Measurements from ENCODE around the gene LCN1.
"Not testable (repeated sequence)": the region's sequence is repeated elsewhere in the genome, so short reads cannot be mapped to it uniquely, and the experiment has no call there.

LCN1 gene

GRCh38 chr9:135549478-135550343, 28.5 kb downstream of the LCN1 start:
- not testable (repeated sequence) for DNase-seq

GRCh38 chr9:135550344-135550918, 29.2 kb downstream of the LCN1 start:
- DNase-seq = no peak

- no peak for DNase-seq
Observed at GRCh38 chr9:135551031-135551430, 29.8 kb downstream of the LCN1 start.

- DNase-seq = no peak
Observed at GRCh38 chr9:135551456-135551855, 30.2 kb downstream of the LCN1 start.

GRCh38 chr9:135552021-135552697, 30.9 kb downstream of the LCN1 start:
- no peak for DNase-seq

GRCh38 chr9:135552698-135553171, 31.5 kb downstream of the LCN1 start:
- no peak for DNase-seq

- DNase-seq = no peak
Observed at GRCh38 chr9:135554718-135555117, 33.5 kb downstream of the LCN1 start.

- DNase-seq = no peak
Observed at GRCh38 chr9:135555203-135555602, 34.0 kb downstream of the LCN1 start.

GRCh38 chr9:135555910-135556309, 34.7 kb downstream of the LCN1 start:
- DNase-seq = no peak

GRCh38 chr9:135559606-135560005, 38.4 kb downstream of the LCN1 start:
- no peak for DNase-seq

GRCh38 chr9:135561391-135562234, 40.4 kb downstream of the LCN1 start, which contains the start of gene PAEP:
Gene PAEP, plus strand, starts transcription at chr9:135561756.
- no peak for DNase-seq

- DNase-seq = no peak
Observed at GRCh38 chr9:135562235-135562745, 41.0 kb downstream of the LCN1 start.

- no peak for DNase-seq
Observed at GRCh38 chr9:135563039-135563476, 41.8 kb downstream of the LCN1 start.

GRCh38 chr9:135563858-135564257, 42.6 kb downstream of the LCN1 start:
- DNase-seq = no peak

GRCh38 chr9:135565141-135565628, 43.9 kb downstream of the LCN1 start:
- DNase-seq = no peak

GRCh38 chr9:135565636-135566035, 44.4 kb downstream of the LCN1 start:
- no peak for DNase-seq

GRCh38 chr9:135566552-135566951, 45.3 kb downstream of the LCN1 start:
- no peak for DNase-seq

- DNase-seq = no peak
Observed at GRCh38 chr9:135567311-135567710, 46.1 kb downstream of the LCN1 start.

- DNase-seq = no peak
Observed at GRCh38 chr9:135568026-135568425, 46.8 kb downstream of the LCN1 start.

GRCh38 chr9:135570456-135570855, 49.2 kb downstream of the LCN1 start:
- DNase-seq = no peak

- no peak for DNase-seq
Observed at GRCh38 chr9:135572233-135572632, 51.0 kb downstream of the LCN1 start.

- no peak for DNase-seq
Observed at GRCh38 chr9:135573124-135573523, 51.9 kb downstream of the LCN1 start.
